Prostate gland (tissue), 2 donors: ENCODE measurements around the gene STS. TPM values are rescaled to one million over a fixed set of nuclear protein-coding genes. Genes with fewer than 3 reads are reported as not detected.
"Not testable (repeated sequence)": the region's sequence is repeated elsewhere in the genome, so short reads cannot be mapped to it uniquely, and the experiment has no call there.

Experiments used
- DNase-seq: peaks from one replicate; pipeline ENCODE4 v3.0.0-alpha.2; 2019; ENCODE audit warnings: low spot score
- H3K27ac ChIP-seq, 2 donors: fragments of 200-600 bp; sonication (generic); 2 replicates each; pipeline ENCODE4 v1.5.1; 2017 to 2019
- H3K27me3 ChIP-seq: fragments of 200-600 bp; sonication (generic); replicated peaks from 2 replicates; pipeline ENCODE4 v1.5.1; 2019; ENCODE audit not compliant: insufficient read depth
- H3K36me3 ChIP-seq, 2 donors: fragments of 200-600 bp; sonication (generic); 1 replicate in 1 of 2; 2 replicates in 1 of 2; pipeline versions ENCODE4 v1.5.1 to v1.8.1; 2017 to 2019
- H3K4me1 ChIP-seq: fragments of 200-600 bp; sonication (generic); replicated peaks from 2 replicates; pipeline ENCODE4 v1.5.1; 2019
- H3K4me3 ChIP-seq, 2 donors: fragments of 200-600 bp; sonication (generic); 2 replicates each; pipeline ENCODE4 v1.5.1; 2017 to 2019
- H3K9me3 ChIP-seq: fragments of 200-600 bp; sonication (generic); 2 replicates; pipeline ENCODE4 v1.5.1; 2017
- POLR2A ChIP-seq: fragments of 450-650 bp; IDR thresholded peaks from one replicate; pipeline ENCODE4 v1.6.1; 2016; ENCODE audit warnings: antibody characterized with exemption, mild to moderate bottlenecking
- POLR2AphosphoS5 ChIP-seq: sonication (generic); formaldehyde crosslinking; IDR thresholded peaks from one replicate; pipeline ENCODE4 v1.6.1; 2017; ENCODE audit warnings: antibody characterized with exemption
- WGBS: methylation state at CpG from one replicate; pipeline ENCODE4 v1.1.5; 2018; 5-methylcytosine and 5-hydroxymethylcytosine counted together
- intact Hi-C: fragments of 100-400 bp; cut with DNase I; formaldehyde crosslinking; loops from one replicate; pipeline ENCODE4 v1.14.2; 2022
- total RNA-seq, 2 donors: library from RNA; depleted of rRNA; stranded (reverse); fragments of >200 nt; gene quantifications; one replicate each; pipeline ENCODE4 v1.1.0, GENCODE V29; 2016
- TF ChIP-seq, protein P1 (sequence below), 4 experiments: fragments of 200-600 bp in 2 of 4; fragments of 450-650 bp in 2 of 4; sonication (generic) in 2 of 4; IDR thresholded peaks; 1 replicate in 3 of 4; 2 replicates in 1 of 4; pipeline ENCODE4 v1.5.1; 2016 to 2019; ENCODE audit warnings: antibody characterized with exemption in 4 of 4, mild to moderate bottlenecking in 2 of 4, moderate library complexity in 2 of 4

The STS gene
- total RNA-seq, 2 donors from 2014 or later: 9.8 to 10.0 TPM

DNA sequence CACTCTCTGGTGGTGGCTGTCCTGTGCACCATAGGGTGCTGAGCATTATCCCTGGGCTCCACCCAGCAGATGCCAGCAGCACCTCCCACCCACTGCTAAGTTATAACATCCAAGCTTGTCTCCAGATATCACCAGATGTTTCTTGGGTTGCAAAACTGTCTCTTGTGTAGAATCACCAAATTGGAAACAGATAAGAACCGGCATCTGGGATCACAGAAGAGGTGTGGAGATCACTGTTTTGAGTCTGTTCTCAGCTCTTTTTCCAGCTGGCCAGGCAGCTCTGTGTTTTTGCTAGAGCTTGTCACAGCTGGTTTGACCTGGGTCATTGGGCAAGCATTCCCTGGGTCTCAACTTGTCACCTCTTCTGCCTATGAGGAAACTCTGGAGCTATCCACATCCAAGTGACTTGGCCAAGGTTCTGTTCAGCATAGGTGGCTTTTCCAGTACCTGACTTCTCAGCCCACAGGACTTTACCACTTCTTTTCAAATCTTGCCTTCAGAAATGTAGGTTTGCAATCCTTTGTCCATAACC is 15.7 kb downstream of the STS start:
- intact Hi-C loops: no loop called here
- H3K27ac ChIP-seq: no peak overlapping the region
- 40% methylated on average over 1 of the region's 1 CpG for WGBS
- DNase-seq: no peak
- H3K36me3 ChIP-seq: no peaks in the 10 kb centered on the region
- no peaks in the 10 kb centered on the region for H3K4me1 ChIP-seq
- H3K4me3 ChIP-seq: no peak overlapping the region
- TF ChIP-seq POLR2A (no peak), POLR2AphosphoS5 (no peak)
- TF ChIP-seq, protein P1, sequence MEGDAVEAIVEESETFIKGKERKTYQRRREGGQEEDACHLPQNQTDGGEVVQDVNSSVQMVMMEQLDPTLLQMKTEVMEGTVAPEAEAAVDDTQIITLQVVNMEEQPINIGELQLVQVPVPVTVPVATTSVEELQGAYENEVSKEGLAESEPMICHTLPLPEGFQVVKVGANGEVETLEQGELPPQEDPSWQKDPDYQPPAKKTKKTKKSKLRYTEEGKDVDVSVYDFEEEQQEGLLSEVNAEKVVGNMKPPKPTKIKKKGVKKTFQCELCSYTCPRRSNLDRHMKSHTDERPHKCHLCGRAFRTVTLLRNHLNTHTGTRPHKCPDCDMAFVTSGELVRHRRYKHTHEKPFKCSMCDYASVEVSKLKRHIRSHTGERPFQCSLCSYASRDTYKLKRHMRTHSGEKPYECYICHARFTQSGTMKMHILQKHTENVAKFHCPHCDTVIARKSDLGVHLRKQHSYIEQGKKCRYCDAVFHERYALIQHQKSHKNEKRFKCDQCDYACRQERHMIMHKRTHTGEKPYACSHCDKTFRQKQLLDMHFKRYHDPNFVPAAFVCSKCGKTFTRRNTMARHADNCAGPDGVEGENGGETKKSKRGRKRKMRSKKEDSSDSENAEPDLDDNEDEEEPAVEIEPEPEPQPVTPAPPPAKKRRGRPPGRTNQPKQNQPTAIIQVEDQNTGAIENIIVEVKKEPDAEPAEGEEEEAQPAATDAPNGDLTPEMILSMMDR (IDR thresholded peaks at IDR 0.05): no peak
- no peaks in the 10 kb centered on the region for H3K27me3 ChIP-seq
- H3K9me3 ChIP-seq: no peaks in the 10 kb centered on the region

DNA sequence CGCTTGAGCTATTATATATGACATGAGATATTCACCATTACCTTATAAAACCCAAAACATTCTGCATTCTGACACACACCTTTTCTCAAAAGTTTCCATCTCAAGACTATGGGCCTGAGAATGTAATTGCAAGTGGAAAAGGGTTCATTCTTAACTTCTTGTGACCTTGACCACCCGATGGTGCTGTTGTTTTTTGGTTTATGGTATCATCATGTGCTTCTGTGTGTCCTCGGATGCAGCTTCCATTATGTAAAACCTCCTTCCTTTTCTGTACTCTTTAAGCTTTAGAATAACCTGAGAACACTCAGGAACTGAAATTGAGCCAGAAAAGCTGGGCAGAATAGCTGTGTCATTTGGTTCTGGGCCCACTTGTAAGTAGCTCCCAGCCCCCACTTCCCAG is 16.7 kb downstream of the STS start:
- H3K27ac ChIP-seq: no peak overlapping the region
- DNase-seq: no peak
- WGBS: 57% methylated on average over 3 of the region's 3 CpGs
- intact Hi-C loops: no loop called here
- H3K4me3 ChIP-seq: no peak overlapping the region
- H3K4me1 ChIP-seq: no peaks in the 10 kb centered on the region
- H3K36me3 ChIP-seq: no peaks in the 10 kb centered on the region
- H3K27me3 ChIP-seq: no peaks in the 10 kb centered on the region
- no peaks in the 10 kb centered on the region for H3K9me3 ChIP-seq
- TF ChIP-seq, protein P1 (IDR thresholded peaks at IDR 0.05): no peak
- no peak for TF ChIP-seq POLR2AphosphoS5
- TF ChIP-seq POLR2A: no peak

DNA sequence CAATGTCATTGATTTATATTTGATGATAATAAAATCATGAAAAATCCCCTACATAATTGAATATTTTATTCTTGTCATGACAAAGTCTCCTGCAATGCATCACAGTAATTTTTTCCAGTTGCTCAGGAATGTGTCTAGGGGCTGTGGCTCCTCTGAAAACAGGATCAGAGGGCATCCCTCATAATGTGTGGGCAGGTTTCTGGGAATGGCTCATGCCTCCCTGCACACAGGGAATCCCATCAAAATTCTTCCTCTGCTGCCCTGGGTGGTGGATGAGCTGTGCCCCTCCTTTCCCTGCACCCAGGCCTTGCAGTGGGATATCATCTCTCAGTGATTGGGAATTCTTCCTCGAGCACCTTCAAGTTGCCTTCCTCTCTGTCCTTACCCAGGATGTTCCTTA is 20.9 kb downstream of the STS start:
- Histone ChIP-seq H3K36me3 (no peaks in the 10 kb centered on the region), H3K4me1 (no peaks in the 10 kb centered on the region), H3K27me3 (no peaks in the 10 kb centered on the region), H3K9me3 (no peaks in the 10 kb centered on the region), H3K27ac (no peak overlapping the region), H3K4me3 (no peak overlapping the region)
- no peak for TF ChIP-seq POLR2A
- TF ChIP-seq, protein P1 (IDR thresholded peaks at IDR 0.05): no peak
- intact Hi-C loops: no loop called here
- 100% methylated on average over 1 of the region's 1 CpG for WGBS
- DNase-seq: no peak

DNA sequence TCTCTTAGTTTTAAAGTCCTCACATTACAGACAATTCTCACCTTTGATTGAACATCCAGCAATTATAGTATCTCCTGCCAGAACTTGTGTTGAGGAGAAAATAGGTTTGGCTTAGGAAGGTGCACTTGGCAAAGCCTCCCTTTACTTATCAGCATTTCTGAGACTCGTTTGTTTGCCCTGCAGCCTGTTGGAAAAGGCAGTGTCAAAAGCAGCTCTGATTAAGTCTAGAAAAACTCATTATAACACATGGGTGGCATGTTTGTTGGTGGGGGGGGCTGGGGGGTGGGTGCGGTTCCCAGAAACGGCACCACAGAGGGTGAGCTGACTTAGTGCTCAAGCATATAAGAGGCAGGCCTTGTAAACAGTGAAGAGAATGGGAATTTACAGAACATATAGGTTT is 22.1 kb downstream of the STS start:
- no peak for DNase-seq
- Histone ChIP-seq H3K9me3 (no peaks in the 10 kb centered on the region), H3K27ac (no peak overlapping the region), H3K36me3 (no peaks in the 10 kb centered on the region), H3K4me1 (no peaks in the 10 kb centered on the region), H3K27me3 (no peaks in the 10 kb centered on the region), H3K4me3 (no peak overlapping the region)
- intact Hi-C loops: no loop called here
- 27% methylated on average over 3 of the region's 3 CpGs for WGBS
- TF ChIP-seq, protein P1 (IDR thresholded peaks at IDR 0.05): no peak
- TF ChIP-seq POLR2A (no peak), POLR2AphosphoS5 (no peak)

DNA sequence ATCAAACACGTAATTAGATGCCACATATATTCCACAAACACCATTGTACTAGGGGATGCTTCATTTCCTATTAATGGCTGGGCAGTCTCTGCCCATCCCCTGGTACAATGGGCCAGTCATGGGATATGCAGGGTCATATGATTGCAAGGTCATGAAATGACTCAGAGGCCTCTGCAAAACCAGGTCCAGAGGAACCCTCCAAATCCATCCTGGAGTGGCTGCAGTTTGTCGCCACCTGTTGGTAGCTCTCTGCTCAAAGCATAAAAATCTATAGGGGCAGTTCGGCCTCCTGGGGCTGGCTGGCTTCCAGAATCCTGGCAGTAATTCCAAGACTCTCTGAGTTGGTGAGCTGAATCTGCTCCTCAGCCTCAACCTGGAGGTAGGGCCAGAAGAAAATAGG is 23.4 kb downstream of the STS start:
- Histone ChIP-seq H3K9me3 (no peaks in the 10 kb centered on the region), H3K36me3 (no peaks in the 10 kb centered on the region), H3K4me3 (no peak overlapping the region), H3K4me1 (no peaks in the 10 kb centered on the region), H3K27me3 (no peaks in the 10 kb centered on the region), H3K27ac (no peak overlapping the region)
- intact Hi-C loops: no loop called here
- TF ChIP-seq POLR2AphosphoS5: no peak
- TF ChIP-seq POLR2A: no peak
- TF ChIP-seq, protein P1 (IDR thresholded peaks at IDR 0.05): no peak
- DNase-seq: no peak
- 93% methylated on average over 3 of the region's 3 CpGs for WGBS

DNA sequence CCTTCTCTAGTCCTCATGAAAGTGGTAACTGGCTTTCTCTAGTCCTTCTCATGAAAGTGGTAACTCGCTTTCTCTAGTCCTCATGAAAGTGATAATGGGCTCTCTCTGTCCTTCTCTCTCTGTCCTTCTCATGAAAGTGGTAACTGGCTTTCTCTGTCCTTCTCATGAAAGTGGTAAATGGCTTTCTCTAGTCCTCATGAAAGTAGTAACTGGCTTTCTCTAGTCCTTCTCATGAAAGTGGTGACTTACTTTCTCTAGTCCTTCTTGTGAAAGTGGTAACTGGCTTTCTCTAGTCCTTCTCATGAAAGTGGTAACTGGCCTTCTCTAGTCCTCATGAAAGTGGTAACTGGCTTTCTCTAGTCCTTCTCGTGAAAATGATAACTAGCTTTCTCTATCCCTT is 31.3 kb downstream of the STS start:
- H3K27me3 ChIP-seq, H3K4me3 ChIP-seq, DNase-seq, H3K36me3 ChIP-seq, H3K4me1 ChIP-seq, H3K9me3 ChIP-seq, intact Hi-C loops, H3K27ac ChIP-seq: not testable (repeated sequence)
- WGBS: 88% methylated on average over 2 of the region's 2 CpGs
